Measurements from ENCODE around the gene ZNF134. TPM values are rescaled to one million over a fixed set of nuclear protein-coding genes. Genes with fewer than 3 reads are reported as not detected.
A peak's percentile ranks its signal among the peaks of the same experiment; 100 is the strongest.

The ZNF134 gene
- polyA plus RNA-seq, 3 donors, result 2.2 to 5.4 (median 3.3) TPM

DNA sequence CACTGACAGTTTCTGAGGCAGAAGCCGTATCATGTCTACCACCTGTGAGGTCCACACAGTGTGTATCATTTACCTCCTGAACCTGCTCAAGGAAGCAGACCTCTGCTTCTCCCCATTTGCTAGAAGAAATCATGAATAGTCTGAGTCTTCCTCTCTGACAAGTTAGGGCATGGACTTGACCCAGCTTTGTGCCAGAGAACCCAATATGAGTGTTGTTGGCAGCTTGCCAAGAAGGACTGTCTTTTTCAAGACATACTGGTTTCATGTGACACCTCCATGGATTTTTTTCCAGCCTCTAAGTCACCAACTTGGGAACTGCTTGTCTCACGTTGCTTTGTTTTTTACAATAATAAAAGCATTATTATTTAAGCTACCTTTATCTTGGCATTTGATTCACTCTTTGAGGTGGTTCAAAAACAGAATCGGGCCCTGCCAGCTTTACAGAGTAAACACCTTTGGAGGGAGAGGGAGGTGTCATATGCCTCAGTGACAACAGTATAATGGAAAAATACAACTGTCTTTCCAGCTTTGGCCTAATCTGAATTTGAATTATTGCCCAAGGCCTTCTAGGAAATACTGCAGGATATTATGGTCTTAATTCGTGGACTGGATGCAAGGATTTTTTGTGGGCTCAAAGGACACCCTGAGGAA, 28.5 kb downstream of the ZNF134 start:
- no peak overlapping the region for H2AFZ ChIP-seq (ENCODE audit: insufficient read depth, low read depth, low read length, poor library complexity, severe bottlenecking)
- Mint-ChIP-seq H3K9me3 (peaks cover 53 to 89% (median 82%) of the 10 kb centered on the region in 7 donors), H3K4me3 (no peak overlapping the region), H3K27ac (no peak overlapping the region), H3K4me1 (no peaks in the 10 kb centered on the region), H3K27me3 (ENCODE audit: low read depth in 3 of 3) (no peaks in the 10 kb centered on the region), H3K36me3 (peaks cover 53 to 56% of the 10 kb centered on the region in 2 donors)
- peak overlapping the region in 1 of 3 experiments; percentile 28 for H3K4me3 ChIP-seq (replicated peaks in 1 of 3; ENCODE audit: low read depth in 2 of 3, low read length in 3 of 3)
- no peaks in the 10 kb centered on the region for H4K20me1 ChIP-seq (ENCODE audit: insufficient read depth, low read length)
- peaks cover 75 to 90% of the 10 kb centered on the region in 2 donors for H3K9me3 ChIP-seq (replicated peaks in 1 of 2; ENCODE audit: control insufficient read depth in 1 of 2, insufficient read depth in 1 of 2, low read length in 2 of 2)
- no peak for DNase-seq
- intact Hi-C loops (cut with micrococcal nuclease), result no loop called here
- no peak overlapping the region for H3K27ac ChIP-seq (ENCODE audit: low read depth in 1 of 2, low read length in 2 of 2)
- peaks cover 34 to 59% of the 10 kb centered on the region in 2 donors for H3K36me3 ChIP-seq (replicated peaks in 1 of 2; ENCODE audit: control insufficient read depth in 1 of 2, insufficient read depth in 2 of 2, low read length in 2 of 2)
- WGBS (ENCODE audit: insufficient coverage), result 100% methylated on average over 3 of the region's 4 CpGs
- H3K4me1 ChIP-seq (ENCODE audit: control insufficient read depth in 1 of 2, insufficient read depth in 2 of 2, low read length in 2 of 2), result no peaks in the 10 kb centered on the region
- H3K27me3 ChIP-seq (ENCODE audit: control insufficient read depth in 2 of 2, insufficient read depth in 2 of 2, low read length in 2 of 2), result no peaks in the 10 kb centered on the region
- H3K4me2 ChIP-seq (replicated peaks; ENCODE audit: extremely low read depth, low read length, poor library complexity, severe bottlenecking), result no peak overlapping the region
- H3K79me2 ChIP-seq (ENCODE audit: insufficient read depth, low read length), result no peaks in the 10 kb centered on the region
- no peak overlapping the region for H3K9ac ChIP-seq (ENCODE audit: insufficient read depth, low read length, poor library complexity, severe bottlenecking)
- TF ChIP-seq, protein P1, sequence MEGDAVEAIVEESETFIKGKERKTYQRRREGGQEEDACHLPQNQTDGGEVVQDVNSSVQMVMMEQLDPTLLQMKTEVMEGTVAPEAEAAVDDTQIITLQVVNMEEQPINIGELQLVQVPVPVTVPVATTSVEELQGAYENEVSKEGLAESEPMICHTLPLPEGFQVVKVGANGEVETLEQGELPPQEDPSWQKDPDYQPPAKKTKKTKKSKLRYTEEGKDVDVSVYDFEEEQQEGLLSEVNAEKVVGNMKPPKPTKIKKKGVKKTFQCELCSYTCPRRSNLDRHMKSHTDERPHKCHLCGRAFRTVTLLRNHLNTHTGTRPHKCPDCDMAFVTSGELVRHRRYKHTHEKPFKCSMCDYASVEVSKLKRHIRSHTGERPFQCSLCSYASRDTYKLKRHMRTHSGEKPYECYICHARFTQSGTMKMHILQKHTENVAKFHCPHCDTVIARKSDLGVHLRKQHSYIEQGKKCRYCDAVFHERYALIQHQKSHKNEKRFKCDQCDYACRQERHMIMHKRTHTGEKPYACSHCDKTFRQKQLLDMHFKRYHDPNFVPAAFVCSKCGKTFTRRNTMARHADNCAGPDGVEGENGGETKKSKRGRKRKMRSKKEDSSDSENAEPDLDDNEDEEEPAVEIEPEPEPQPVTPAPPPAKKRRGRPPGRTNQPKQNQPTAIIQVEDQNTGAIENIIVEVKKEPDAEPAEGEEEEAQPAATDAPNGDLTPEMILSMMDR (IDR thresholded peaks at IDR 0.05), result no peak

DNA sequence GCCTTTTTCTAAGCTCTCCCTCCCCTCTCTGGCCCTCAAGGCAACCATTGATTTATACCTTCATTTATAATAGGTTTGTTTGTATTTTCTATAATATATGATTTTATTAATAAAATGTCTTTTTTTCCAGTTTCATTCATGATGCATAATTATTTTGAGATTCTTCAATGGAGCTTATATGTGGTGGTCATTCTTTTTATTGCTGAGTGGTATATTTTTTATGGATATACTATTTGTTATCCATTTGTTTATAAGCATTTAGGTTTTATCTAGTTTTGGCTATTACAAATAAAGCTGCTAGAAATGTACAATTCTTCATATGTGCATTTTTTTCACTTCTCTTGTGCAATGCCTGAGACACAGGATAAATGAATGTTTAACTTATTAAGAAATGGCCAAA, 29.7 kb downstream of the ZNF134 start:
- H3K4me3 Mint-ChIP-seq, result no peak overlapping the region

More for the DNA sequence above, 29.7 kb downstream of the ZNF134 start:
- Mint-ChIP-seq H3K27me3 (ENCODE audit: low read depth in 3 of 3) (no peaks in the 10 kb centered on the region), H3K27ac (no peak overlapping the region), H3K9me3 (peaks cover 46 to 86% (median 70%) of the 10 kb centered on the region in 7 donors), H3K36me3 (peaks cover 42 to 44% of the 10 kb centered on the region in 2 donors), H3K4me1 (no peaks in the 10 kb centered on the region)
- H3K36me3 ChIP-seq (replicated peaks in 1 of 2; ENCODE audit: control insufficient read depth in 1 of 2, insufficient read depth in 2 of 2, low read length in 2 of 2), result peaks cover 29 to 46% of the 10 kb centered on the region in 2 donors
- H3K27me3 ChIP-seq (ENCODE audit: control insufficient read depth in 2 of 2, insufficient read depth in 2 of 2, low read length in 2 of 2), result no peaks in the 10 kb centered on the region
- H3K9me3 ChIP-seq (replicated peaks in 1 of 2; ENCODE audit: control insufficient read depth in 1 of 2, insufficient read depth in 1 of 2, low read length in 2 of 2), result peaks cover 79 to 90% of the 10 kb centered on the region in 2 donors
- H3K27ac ChIP-seq (ENCODE audit: low read depth in 1 of 2, low read length in 2 of 2), result no peak overlapping the region
- TF ChIP-seq, protein P1 (IDR thresholded peaks at IDR 0.05), result no peak
- H2AFZ ChIP-seq (ENCODE audit: insufficient read depth, low read depth, low read length, poor library complexity, severe bottlenecking), result no peak overlapping the region
- no peaks in the 10 kb centered on the region for H3K79me2 ChIP-seq (ENCODE audit: insufficient read depth, low read length)
- H3K9ac ChIP-seq (ENCODE audit: insufficient read depth, low read length, poor library complexity, severe bottlenecking), result no peak overlapping the region
- intact Hi-C loops (cut with micrococcal nuclease), result no loop called here
- no peak for DNase-seq
- no peaks in the 10 kb centered on the region for H4K20me1 ChIP-seq (ENCODE audit: insufficient read depth, low read length)
- no peak overlapping the region for H3K4me2 ChIP-seq (replicated peaks; ENCODE audit: extremely low read depth, low read length, poor library complexity, severe bottlenecking)
- no peaks in the 10 kb centered on the region for H3K4me1 ChIP-seq (ENCODE audit: control insufficient read depth in 1 of 2, insufficient read depth in 2 of 2, low read length in 2 of 2)
- H3K4me3 ChIP-seq (replicated peaks in 1 of 3; ENCODE audit: low read depth in 2 of 3, low read length in 3 of 3), result no peak overlapping the region

Measured in CD14-positive monocyte (primary cell).